ENCODE results near the gene CA10. TPM values are rescaled to one million over a fixed set of nuclear protein-coding genes. Genes with fewer than 3 reads are reported as not detected.

CA10 gene
- total RNA-seq, 1 experiment from 2014 or later: not detected

GRCh38 chr17:51997723-51998122 is 160.8 kb downstream of the CA10 start:
- Mint-ChIP-seq H3K4me3 (ENCODE audit: low read depth, unreplicated experiment) (no peak overlapping the region), H3K36me3 (ENCODE audit: insufficient read depth, unreplicated experiment) (no peaks in the 10 kb centered on the region), H3K27me3 (ENCODE audit: unreplicated experiment) (peaks cover 50% of the 10 kb centered on the region), H3K27ac (ENCODE audit: unreplicated experiment) (no peak overlapping the region), H3K4me1 (ENCODE audit: low read depth, unreplicated experiment) (no peaks in the 10 kb centered on the region), H3K9me3 (ENCODE audit: low read depth, unreplicated experiment) (no peaks in the 10 kb centered on the region)
- TF ChIP-seq CTCF (IDR thresholded peaks at IDR 0.05; ENCODE audit: unreplicated experiment): no peak
- no TSS peak for BruUV-seq (replicated peaks)
- intact Hi-C loops (cut with micrococcal nuclease; ENCODE audit: unreplicated experiment): no loop called here
- DNase-seq: no peak
- CTCF ChIA-PET: no interaction called here

GRCh38 chr17:51995797-51996403 is 162.6 kb downstream of the CA10 start:
- Mint-ChIP-seq H3K4me3 (ENCODE audit: low read depth, unreplicated experiment) (no peak overlapping the region), H3K27me3 (ENCODE audit: unreplicated experiment) (peaks cover 66% of the 10 kb centered on the region), H3K36me3 (ENCODE audit: insufficient read depth, unreplicated experiment) (no peaks in the 10 kb centered on the region), H3K9me3 (ENCODE audit: low read depth, unreplicated experiment) (no peaks in the 10 kb centered on the region), H3K27ac (ENCODE audit: unreplicated experiment) (no peak overlapping the region), H3K4me1 (ENCODE audit: low read depth, unreplicated experiment) (no peaks in the 10 kb centered on the region)
- DNase-seq: no peak
- TF ChIP-seq CTCF (IDR thresholded peaks at IDR 0.05; ENCODE audit: unreplicated experiment): no peak
- intact Hi-C loops (cut with micrococcal nuclease; ENCODE audit: unreplicated experiment): no loop called here
- CTCF ChIA-PET: interaction anchor here (0.5 kb wide), 1 partner anchor 1826 kb away, joined by 3 read pairs; no protein-coding TSS in a partner anchor
- no TSS peak for BruUV-seq (replicated peaks)

GRCh38 chr17:51992864-51993416 is 165.6 kb downstream of the CA10 start:
- intact Hi-C loops (cut with micrococcal nuclease; ENCODE audit: unreplicated experiment): no loop called here
- DNase-seq: no peak
- no TSS peak for BruUV-seq (replicated peaks)

GRCh38 chr17:51971121-51971520 is 187.4 kb downstream of the CA10 start:
- H3K9me3 Mint-ChIP-seq (ENCODE audit: low read depth, unreplicated experiment): peaks cover under 1% of the 10 kb centered on the region
- DNase-seq: no peak
- H3K4me1 Mint-ChIP-seq (ENCODE audit: low read depth, unreplicated experiment): no peaks in the 10 kb centered on the region
- H3K36me3 Mint-ChIP-seq (ENCODE audit: insufficient read depth, unreplicated experiment): no peaks in the 10 kb centered on the region
- H3K27ac Mint-ChIP-seq (ENCODE audit: unreplicated experiment): no peak overlapping the region
- intact Hi-C loops (cut with micrococcal nuclease; ENCODE audit: unreplicated experiment): no loop called here
- H3K4me3 Mint-ChIP-seq (ENCODE audit: low read depth, unreplicated experiment): no peak overlapping the region
- CTCF ChIA-PET: interaction anchor here (1.2 kb wide), 1 partner anchor 9 kb away, joined by 3 read pairs; no protein-coding TSS in a partner anchor
- no TSS peak for BruUV-seq (replicated peaks)
- H3K27me3 Mint-ChIP-seq (ENCODE audit: unreplicated experiment): peaks cover 64% of the 10 kb centered on the region
- TF ChIP-seq CTCF (IDR thresholded peaks at IDR 0.05; ENCODE audit: unreplicated experiment): no peak

More at GRCh38 chr17:51992864-51993416, 165.6 kb downstream of the CA10 start:
- Mint-ChIP-seq H3K9me3 (ENCODE audit: low read depth, unreplicated experiment) (no peaks in the 10 kb centered on the region), H3K27me3 (ENCODE audit: unreplicated experiment) (peaks cover 51% of the 10 kb centered on the region), H3K27ac (ENCODE audit: unreplicated experiment) (no peak overlapping the region), H3K4me1 (ENCODE audit: low read depth, unreplicated experiment) (no peaks in the 10 kb centered on the region), H3K36me3 (ENCODE audit: insufficient read depth, unreplicated experiment) (no peaks in the 10 kb centered on the region), H3K4me3 (ENCODE audit: low read depth, unreplicated experiment) (no peak overlapping the region)
- CTCF ChIA-PET: no interaction called here
- TF ChIP-seq CTCF (IDR thresholded peaks at IDR 0.05; ENCODE audit: unreplicated experiment): no peak

All from Calu3 (cell line).